ENCODE measurements around the gene SNX27.
"Not testable (repeated sequence)": the region's sequence is repeated elsewhere in the genome, so short reads cannot be mapped to it uniquely, and the experiment has no call there.

The SNX27 gene

DNA sequence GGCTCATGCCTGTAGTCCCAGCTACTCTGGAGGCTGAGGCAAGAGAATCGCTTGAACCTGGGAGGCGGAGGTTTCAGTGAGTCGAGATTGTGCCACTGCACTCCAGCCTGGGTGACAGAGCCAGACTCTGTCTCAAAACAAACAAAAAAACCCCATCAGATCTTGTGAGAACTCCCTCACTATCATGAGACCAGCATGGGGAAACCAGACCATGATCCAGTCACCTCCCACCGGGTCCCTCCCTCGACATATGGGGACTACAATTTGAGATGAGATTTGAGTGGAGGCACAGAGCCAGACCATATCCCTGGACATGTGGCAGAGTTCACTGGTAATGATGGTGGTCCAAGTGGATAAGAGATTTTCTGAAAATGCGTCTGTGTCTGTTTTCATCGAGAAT lies 71.1 kb downstream of the SNX27 start:
- H3K27me3 ChIP-seq (ENCODE audit: insufficient read depth, low read length); H3K9me3 ChIP-seq (ENCODE audit: insufficient read depth, low read depth, low read length); H3K9ac ChIP-seq (ENCODE audit: low read depth, low read length); H3K27ac ChIP-seq (ENCODE audit: low read depth, low read length); H3K4me3 ChIP-seq (ENCODE audit: low read length); H3K4me1 ChIP-seq (ENCODE audit: insufficient read depth, low read length): not testable (repeated sequence)
- H3K36me3 ChIP-seq (ENCODE audit: insufficient read depth, low read length) = peaks cover 45% of the 10 kb centered on the region
- WGBS = 83% methylated on average over 7 of the region's 7 CpGs

- Histone ChIP-seq H3K4me3 (ENCODE audit: low read length) (no peak overlapping the region), H3K27ac (ENCODE audit: low read depth, low read length) (no peak overlapping the region), H3K36me3 (ENCODE audit: insufficient read depth, low read length) (peaks cover 45% of the 10 kb centered on the region), H3K9ac (ENCODE audit: low read depth, low read length) (no peak overlapping the region), H3K9me3 (ENCODE audit: insufficient read depth, low read depth, low read length) (no peaks in the 10 kb centered on the region), H3K27me3 (ENCODE audit: insufficient read depth, low read length) (no peaks in the 10 kb centered on the region), H3K4me1 (ENCODE audit: insufficient read depth, low read length) (no peaks in the 10 kb centered on the region)
- 94% methylated on average over 2 of the region's 2 CpGs for WGBS
Measured at GRCh38 chr1:151684128-151684527, 72.3 kb downstream of the SNX27 start.

- no peak overlapping the region for H3K9ac ChIP-seq (ENCODE audit: low read depth, low read length)
- 92% methylated on average over 2 of the region's 2 CpGs for WGBS
- H3K36me3 ChIP-seq (ENCODE audit: insufficient read depth, low read length) = peaks cover 39% of the 10 kb centered on the region
Measured at GRCh38 chr1:151686561-151686960, 74.7 kb downstream of the SNX27 start.

DNA sequence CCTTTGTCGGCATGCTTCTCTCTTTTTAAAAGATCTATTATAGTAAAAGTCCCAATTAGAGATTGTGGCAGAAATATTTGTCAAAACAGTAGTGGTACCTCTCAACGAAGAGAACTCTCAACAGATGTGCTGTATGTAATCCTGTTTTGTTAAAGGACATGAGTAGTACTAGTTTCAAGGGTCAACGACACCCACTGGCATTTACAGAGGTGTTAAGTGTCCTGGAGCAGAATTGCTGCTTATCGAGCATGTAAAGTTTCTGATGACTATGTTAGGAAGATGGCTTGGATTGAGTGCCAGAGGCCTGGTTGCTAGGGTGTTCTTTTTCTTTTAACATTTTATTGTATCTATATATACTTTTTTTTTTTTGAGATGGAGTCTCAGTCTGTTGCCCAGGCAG lies 77.6 kb downstream of the SNX27 start:
- Histone ChIP-seq H3K9me3 (ENCODE audit: insufficient read depth, low read depth, low read length) (no peaks in the 10 kb centered on the region), H3K4me1 (ENCODE audit: insufficient read depth, low read length) (no peaks in the 10 kb centered on the region), H3K27ac (ENCODE audit: low read depth, low read length) (no peak overlapping the region), H3K36me3 (ENCODE audit: insufficient read depth, low read length) (peaks cover 44% of the 10 kb centered on the region), H3K4me3 (ENCODE audit: low read length) (no peak overlapping the region), H3K27me3 (ENCODE audit: insufficient read depth, low read length) (no peaks in the 10 kb centered on the region), H3K9ac (ENCODE audit: low read depth, low read length) (no peak overlapping the region)
- 96% methylated on average over 3 of the region's 4 CpGs for WGBS

More at GRCh38 chr1:151686561-151686960, 74.7 kb downstream of the SNX27 start:
- H3K27me3 ChIP-seq (ENCODE audit: insufficient read depth, low read length) = no peaks in the 10 kb centered on the region
- H3K4me3 ChIP-seq (ENCODE audit: low read length) = no peak overlapping the region
- no peaks in the 10 kb centered on the region for H3K4me1 ChIP-seq (ENCODE audit: insufficient read depth, low read length)
- H3K27ac ChIP-seq (ENCODE audit: low read depth, low read length) = no peak overlapping the region
- no peaks in the 10 kb centered on the region for H3K9me3 ChIP-seq (ENCODE audit: insufficient read depth, low read depth, low read length)

- 94% methylated on average over 3 of the region's 3 CpGs for WGBS
- Histone ChIP-seq H3K4me3 (ENCODE audit: low read length) (no peak overlapping the region), H3K27me3 (ENCODE audit: insufficient read depth, low read length) (no peaks in the 10 kb centered on the region), H3K9me3 (ENCODE audit: insufficient read depth, low read depth, low read length) (no peaks in the 10 kb centered on the region), H3K4me1 (ENCODE audit: insufficient read depth, low read length) (no peaks in the 10 kb centered on the region), H3K9ac (ENCODE audit: low read depth, low read length) (no peak overlapping the region), H3K27ac (ENCODE audit: low read depth, low read length) (no peak overlapping the region), H3K36me3 (ENCODE audit: insufficient read depth, low read length) (peaks cover 39% of the 10 kb centered on the region)
Measured at GRCh38 chr1:151692226-151692625, 80.4 kb downstream of the SNX27 start.

DNA sequence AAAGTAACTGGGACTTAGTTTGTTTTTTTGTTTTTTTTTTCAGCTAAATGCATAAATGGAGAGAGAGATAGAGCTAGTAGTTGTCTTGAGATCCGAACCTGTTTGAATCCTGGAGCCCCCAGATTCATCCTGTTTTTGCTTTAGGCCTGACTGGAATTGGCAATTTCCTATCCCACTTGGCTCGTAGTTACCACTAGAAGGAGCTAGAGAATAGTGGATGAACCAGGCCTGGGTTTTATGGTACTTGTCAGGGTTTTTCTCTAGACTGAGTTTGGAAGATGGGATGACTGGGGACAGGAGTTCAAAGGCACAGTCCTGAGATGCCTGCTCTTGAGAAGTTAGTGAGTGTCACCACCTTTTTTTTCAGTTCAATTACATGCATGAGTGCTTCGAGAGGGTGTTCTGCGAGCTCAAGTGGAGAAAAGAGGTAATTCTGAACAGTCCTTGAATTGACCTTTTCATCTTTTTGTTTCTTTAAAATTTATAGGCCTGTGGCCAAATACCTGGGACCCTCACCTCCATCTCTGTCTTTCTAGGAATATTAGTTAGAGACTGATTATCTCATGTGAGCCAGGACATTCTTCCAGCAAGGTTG lies 81.3 kb downstream of the SNX27 start:
- no peaks in the 10 kb centered on the region for H3K4me1 ChIP-seq (ENCODE audit: insufficient read depth, low read length)
- no peak overlapping the region for H3K9ac ChIP-seq (ENCODE audit: low read depth, low read length)
- peaks cover 49% of the 10 kb centered on the region for H3K36me3 ChIP-seq (ENCODE audit: insufficient read depth, low read length)
- no peak overlapping the region for H3K4me3 ChIP-seq (ENCODE audit: low read length)
- 86% methylated on average over 4 of the region's 4 CpGs for WGBS
- no peak overlapping the region for H3K27ac ChIP-seq (ENCODE audit: low read depth, low read length)
- H3K9me3 ChIP-seq (ENCODE audit: insufficient read depth, low read depth, low read length) = no peaks in the 10 kb centered on the region
- H3K27me3 ChIP-seq (ENCODE audit: insufficient read depth, low read length) = no peaks in the 10 kb centered on the region

DNA sequence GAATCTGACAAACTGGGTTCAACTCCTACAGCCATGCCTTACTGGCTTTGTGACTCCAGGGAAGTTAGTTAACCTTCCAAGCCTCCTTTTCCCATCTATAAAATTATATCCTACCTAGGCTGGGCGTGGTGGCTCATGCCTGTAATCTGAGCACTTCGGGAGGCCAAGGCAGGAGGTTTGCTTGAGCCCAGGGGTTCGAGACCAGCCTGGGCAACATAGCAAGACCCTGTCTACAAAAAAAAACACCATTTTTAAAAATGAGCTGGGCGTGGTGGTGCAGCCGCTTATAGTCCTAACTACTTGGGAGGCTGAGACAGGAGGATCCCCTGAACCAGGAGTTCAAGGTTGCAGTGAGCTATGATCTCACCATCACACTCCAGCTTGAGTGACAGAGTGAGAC lies 89.7 kb downstream of the SNX27 start:
- Histone ChIP-seq H3K27ac (ENCODE audit: low read depth, low read length) (no peak overlapping the region), H3K9ac (ENCODE audit: low read depth, low read length) (no peak overlapping the region), H3K4me1 (ENCODE audit: insufficient read depth, low read length) (no peaks in the 10 kb centered on the region), H3K9me3 (ENCODE audit: insufficient read depth, low read depth, low read length) (no peaks in the 10 kb centered on the region), H3K4me3 (ENCODE audit: low read length) (no peak overlapping the region), H3K27me3 (ENCODE audit: insufficient read depth, low read length) (no peaks in the 10 kb centered on the region), H3K36me3 (ENCODE audit: insufficient read depth, low read length) (peaks cover 47% of the 10 kb centered on the region)
- WGBS = 94% methylated on average over 5 of the region's 5 CpGs

DNA sequence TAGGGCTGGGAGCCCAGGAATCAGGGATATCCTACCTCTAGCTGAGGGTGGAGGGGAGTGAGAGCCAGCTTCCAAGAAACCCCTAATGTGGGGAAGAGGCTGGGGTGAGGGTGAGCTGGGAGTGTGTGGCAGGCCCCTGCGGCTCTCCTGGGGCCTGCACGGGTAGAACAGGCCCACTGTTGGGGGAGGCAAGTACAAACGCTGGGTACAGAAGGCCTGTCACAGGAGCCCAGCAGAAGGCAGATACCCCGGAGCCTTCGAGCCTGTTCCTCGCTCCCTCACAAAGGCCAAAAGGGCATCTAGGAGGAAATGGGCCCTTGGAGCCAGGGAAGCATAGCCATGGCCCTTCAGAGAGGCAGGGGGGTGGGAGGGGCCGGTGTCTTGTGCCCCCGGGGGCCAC lies 91.1 kb downstream of the SNX27 start:
- H3K4me1 ChIP-seq (ENCODE audit: insufficient read depth, low read length) = no peaks in the 10 kb centered on the region
- no peaks in the 10 kb centered on the region for H3K9me3 ChIP-seq (ENCODE audit: insufficient read depth, low read depth, low read length)
- no peak overlapping the region for H3K27ac ChIP-seq (ENCODE audit: low read depth, low read length)
- no peak overlapping the region for H3K4me3 ChIP-seq (ENCODE audit: low read length)
- 84% methylated on average over 8 of the region's 8 CpGs for WGBS
- H3K9ac ChIP-seq (ENCODE audit: low read depth, low read length) = peak overlapping the region; percentile 14; the same call in 1 of the 2 replicates
- no peaks in the 10 kb centered on the region for H3K27me3 ChIP-seq (ENCODE audit: insufficient read depth, low read length)
- H3K36me3 ChIP-seq (ENCODE audit: insufficient read depth, low read length) = peaks cover 38% of the 10 kb centered on the region

- no peak overlapping the region for H3K27ac ChIP-seq (ENCODE audit: low read depth, low read length)
- H3K36me3 ChIP-seq (ENCODE audit: insufficient read depth, low read length) = peaks cover 30% of the 10 kb centered on the region
- no peak overlapping the region for H3K9ac ChIP-seq (ENCODE audit: low read depth, low read length)
- 93% methylated on average over 17 of the region's 17 CpGs for WGBS
- no peak overlapping the region for H3K4me3 ChIP-seq (ENCODE audit: low read length)
- H3K27me3 ChIP-seq (ENCODE audit: insufficient read depth, low read length) = no peaks in the 10 kb centered on the region
- H3K9me3 ChIP-seq (ENCODE audit: insufficient read depth, low read depth, low read length) = no peaks in the 10 kb centered on the region
- no peaks in the 10 kb centered on the region for H3K4me1 ChIP-seq (ENCODE audit: insufficient read depth, low read length)
Measured at GRCh38 chr1:151703813-151704212, 92.0 kb downstream of the SNX27 start.

DNA sequence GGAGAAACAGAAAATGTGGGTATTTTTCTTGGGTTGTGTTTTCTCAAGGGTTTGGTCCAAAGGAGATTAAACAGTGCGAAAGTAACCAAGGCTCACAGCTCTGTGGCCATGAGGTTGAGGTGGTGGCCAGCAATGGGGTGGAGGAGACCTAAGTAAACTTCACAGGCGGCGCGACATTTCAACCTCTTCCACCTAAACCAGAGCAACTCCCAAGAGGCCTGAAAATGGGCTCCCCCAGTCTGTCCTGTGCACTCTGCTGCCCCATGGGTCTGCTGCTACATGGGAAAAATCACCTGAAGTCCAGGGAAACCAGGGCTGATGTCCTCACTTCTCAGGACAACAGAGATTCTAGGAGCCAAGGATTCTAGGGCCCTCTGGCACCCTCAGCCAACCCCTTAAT lies 92.4 kb downstream of the SNX27 start:
- Histone ChIP-seq H3K4me3 (ENCODE audit: low read length) (no peak overlapping the region), H3K9me3 (ENCODE audit: insufficient read depth, low read depth, low read length) (no peaks in the 10 kb centered on the region), H3K36me3 (ENCODE audit: insufficient read depth, low read length) (peaks cover 25% of the 10 kb centered on the region), H3K27ac (ENCODE audit: low read depth, low read length) (no peak overlapping the region), H3K9ac (ENCODE audit: low read depth, low read length) (no peak overlapping the region), H3K4me1 (ENCODE audit: insufficient read depth, low read length) (no peaks in the 10 kb centered on the region), H3K27me3 (ENCODE audit: insufficient read depth, low read length) (no peaks in the 10 kb centered on the region)
- 82% methylated on average over 4 of the region's 4 CpGs for WGBS

DNA sequence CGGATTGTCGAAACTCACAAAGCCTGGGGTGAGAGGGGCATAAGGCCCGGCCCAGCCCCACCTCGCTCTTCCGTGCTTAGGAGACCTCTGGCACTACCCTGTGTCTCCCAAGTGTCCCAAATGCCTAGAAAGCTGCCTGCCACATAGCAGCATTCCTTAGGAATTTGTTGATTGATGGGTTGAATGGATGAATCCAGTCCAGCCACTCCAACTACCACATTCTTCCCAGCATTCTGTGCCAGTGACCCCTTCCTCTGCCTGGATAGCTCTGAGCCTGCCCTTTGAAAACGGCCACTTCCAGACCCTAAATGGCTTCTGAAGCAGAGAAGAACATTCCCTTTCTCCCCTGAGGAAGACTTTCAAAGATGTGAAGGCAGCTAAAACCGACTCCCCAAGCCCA lies 93.3 kb downstream of the SNX27 start:
- H3K27ac ChIP-seq (ENCODE audit: low read depth, low read length) = no peak overlapping the region
- H3K4me1 ChIP-seq (ENCODE audit: insufficient read depth, low read length) = no peaks in the 10 kb centered on the region
- H3K9ac ChIP-seq (ENCODE audit: low read depth, low read length) = no peak overlapping the region
- H3K36me3 ChIP-seq (ENCODE audit: insufficient read depth, low read length) = peaks cover 16% of the 10 kb centered on the region
- no peaks in the 10 kb centered on the region for H3K9me3 ChIP-seq (ENCODE audit: insufficient read depth, low read depth, low read length)
- no peak overlapping the region for H3K4me3 ChIP-seq (ENCODE audit: low read length)
- 86% methylated on average over 7 of the region's 7 CpGs for WGBS
- H3K27me3 ChIP-seq (ENCODE audit: insufficient read depth, low read length) = no peaks in the 10 kb centered on the region

Measured in HUES64 (cell line).